GM19193 (cell line): Measurements from ENCODE around the gene BAK1.

ENCODE experiments used
- POLR2A ChIP-seq: IDR thresholded peaks from 4 replicates; pipeline ENCODE4 v1.6.1; 2011; ENCODE audit not compliant: insufficient read depth, insufficient read length; ENCODE audit errors: extremely low read depth

Gene BAK1

DNA sequence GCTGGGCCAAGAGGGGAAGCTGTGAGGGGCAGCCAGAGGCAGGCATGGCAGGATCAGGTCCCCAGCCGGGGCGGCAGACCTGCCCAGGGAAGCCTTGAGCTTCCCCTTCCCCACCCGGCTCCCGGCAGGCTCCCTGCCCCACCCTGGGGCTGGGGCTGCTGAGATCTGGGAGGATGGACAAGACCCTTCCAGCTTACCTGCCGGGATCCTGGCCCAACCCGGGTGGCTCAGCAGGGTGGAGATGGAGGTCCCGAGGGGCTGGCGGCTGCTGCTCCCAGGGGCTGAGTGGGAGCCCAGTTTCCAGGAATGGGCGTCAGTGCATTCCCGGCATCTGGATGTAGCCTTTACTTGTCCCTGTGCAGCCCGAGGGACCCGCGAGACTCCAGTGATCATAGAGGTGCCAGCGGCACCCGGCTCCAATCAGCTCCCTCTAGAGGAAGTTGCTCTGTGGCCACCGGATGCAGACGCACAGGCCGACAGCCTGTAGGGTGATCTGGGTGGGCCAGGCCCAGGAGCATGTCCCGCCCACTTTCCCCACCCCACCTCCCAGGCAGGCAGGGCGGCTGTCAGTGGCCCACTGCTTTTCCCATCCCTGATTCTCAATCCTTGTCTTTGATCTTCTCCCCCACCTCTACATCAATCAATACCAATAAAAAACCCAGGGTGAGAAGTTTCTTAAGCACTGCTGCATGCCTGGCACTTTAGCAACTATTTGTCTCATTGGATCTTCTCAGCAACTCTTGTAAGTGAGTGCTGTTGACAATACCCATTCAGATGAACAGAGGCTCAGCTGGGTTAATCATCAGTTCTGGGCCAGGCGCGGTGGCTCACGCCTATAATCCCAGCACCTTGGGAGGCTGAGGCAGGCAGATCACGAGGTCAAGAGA, at the start of gene BAK1:
BAK1 (minus strand) TSS at position 449 of the 887 bp plus-strand sequence. CDS start 2,672 bp downstream, outside the sequence.
- peak; percentile 76 for TF ChIP-seq POLR2A

DNA sequence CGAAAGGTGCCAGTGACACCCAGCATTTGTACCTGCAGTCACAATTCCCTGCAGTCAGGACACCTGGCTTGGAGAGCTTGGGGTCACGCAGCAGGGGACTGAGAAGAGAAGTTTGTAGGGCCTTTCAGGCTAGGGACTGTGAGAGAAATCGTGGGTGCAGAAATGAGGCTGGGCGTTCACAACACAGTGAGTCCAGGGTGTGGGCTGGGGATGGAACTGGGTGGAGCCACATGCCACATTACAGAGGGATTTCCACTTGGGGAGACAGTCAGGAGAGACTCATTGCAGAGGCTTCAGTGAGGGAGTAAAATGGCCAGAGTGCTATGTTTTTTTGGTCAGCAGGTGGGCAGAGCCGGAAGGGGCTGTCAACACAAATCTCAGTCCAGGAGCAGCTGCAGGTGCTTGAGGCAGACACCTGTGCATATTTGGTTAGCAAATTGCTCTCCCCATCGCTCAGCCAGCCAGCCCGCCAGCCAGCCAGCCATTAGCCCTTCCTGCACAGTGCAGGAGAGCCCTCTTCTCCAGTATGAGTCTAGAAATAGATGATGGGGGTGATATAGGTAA, 48.4 kb upstream of the BAK1 start:
- no peak for TF ChIP-seq POLR2A

DNA sequence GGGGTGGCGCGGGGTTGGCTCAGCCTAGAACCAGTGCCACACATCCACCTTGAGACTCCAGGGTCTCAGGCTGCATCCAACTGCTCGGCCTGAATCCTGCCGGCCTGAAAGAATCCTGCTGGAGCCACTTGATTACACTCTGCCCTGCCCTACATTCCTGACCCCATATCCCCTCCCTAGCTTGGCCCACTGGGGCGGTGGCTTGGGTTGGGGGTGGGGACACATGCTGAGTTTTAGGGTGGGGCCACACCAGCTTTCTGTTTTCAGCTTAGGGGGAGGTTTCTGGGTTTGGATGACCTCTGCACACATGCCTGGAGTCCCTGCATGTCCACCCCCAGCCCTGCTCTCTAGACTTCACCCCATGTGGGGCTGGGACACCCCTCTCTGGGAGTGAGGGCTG, 47.8 kb upstream of the BAK1 start:
- no peak for TF ChIP-seq POLR2A

DNA sequence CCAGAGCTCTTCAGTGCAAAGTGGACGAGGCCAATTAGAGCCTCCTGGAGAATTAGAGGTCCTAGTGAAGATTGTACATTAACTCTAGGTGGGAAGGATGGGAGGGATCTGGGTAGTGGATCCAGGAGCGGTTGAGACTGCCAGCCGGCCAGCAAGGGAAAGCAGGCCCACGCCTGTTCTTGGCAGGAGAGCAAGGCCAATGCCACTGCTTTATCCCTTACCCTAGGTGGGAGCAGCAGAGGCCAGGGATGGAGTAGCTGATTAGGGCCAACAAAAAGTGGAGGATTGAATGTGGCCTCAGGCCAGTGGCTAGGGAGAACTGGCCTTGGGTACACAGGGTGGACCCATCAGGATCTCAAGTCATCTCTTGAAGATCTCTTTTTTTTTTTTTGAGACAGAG, 44.8 kb upstream of the BAK1 start:
- TF ChIP-seq POLR2A, result no peak

DNA sequence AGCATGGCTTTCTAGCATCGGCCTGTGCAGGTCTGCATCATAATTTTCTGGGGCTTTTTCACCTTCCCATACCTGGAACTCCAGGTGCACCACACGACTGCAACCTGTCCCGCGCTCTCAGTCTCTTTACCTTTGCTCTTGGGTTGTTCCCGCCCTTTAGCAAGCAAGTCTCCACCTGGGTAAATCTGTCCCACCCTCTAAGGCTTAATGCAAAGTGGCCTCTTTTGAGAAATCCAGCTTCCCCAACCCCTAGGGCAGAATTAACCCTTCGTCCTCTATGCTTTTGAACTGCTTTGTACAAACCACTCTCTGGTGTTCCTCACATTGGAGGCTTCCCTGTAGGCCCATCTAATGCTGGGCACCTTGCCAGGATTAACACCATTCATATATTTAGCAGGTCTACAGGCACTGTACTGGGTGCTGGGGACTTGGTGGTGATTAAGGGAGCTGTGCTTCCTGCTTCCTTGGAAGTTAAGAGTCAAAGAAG, 43.9 kb upstream of the BAK1 start:
- no peak for TF ChIP-seq POLR2A

DNA sequence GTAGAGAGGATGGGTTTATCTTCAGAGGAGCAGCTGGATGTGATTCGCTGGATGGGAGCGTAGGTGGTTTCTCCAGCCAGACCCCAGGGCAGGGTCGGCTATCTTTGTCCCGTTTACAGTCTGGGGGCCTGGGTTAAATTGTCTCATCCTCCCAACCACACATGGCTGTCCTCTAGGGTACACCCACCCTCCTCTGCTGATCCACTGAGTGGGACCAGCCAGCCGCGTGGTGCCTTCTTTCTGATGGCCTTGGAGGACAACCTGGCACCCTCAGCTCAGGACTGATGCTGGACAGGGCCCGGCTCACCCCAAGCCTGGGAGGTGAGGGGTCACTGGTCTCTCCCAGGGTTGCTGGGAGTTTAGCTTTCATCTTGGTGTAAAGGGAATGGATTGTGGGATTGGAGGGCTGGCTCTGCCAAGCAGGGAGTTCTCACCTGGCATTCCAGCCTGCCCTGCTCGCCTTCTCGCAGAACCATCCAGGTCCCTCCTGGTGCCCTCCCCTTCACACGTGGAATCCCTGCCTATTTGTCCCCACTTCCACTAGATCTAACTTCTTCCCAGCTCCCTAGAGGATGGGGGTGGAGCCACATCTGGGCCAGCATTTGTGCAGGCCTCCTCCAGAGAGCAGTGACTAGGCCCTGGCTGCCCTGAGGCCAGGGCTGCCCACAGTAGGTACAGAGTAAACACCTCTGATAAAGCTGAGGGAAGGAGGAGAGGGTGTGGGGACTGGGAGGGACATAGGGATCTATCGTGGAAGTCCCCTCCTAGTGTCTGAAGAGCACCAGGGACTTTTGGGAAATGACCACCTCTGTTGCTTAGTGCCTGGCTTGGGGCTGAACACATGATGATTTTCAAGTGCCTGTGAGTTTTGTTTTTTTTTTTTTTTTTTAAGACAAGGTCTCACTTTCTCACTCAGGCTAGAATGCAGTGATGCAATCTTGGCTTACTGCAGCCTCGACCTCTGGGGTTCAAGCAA, 42.7 kb upstream of the BAK1 start:
- TF ChIP-seq POLR2A, result no peak

DNA sequence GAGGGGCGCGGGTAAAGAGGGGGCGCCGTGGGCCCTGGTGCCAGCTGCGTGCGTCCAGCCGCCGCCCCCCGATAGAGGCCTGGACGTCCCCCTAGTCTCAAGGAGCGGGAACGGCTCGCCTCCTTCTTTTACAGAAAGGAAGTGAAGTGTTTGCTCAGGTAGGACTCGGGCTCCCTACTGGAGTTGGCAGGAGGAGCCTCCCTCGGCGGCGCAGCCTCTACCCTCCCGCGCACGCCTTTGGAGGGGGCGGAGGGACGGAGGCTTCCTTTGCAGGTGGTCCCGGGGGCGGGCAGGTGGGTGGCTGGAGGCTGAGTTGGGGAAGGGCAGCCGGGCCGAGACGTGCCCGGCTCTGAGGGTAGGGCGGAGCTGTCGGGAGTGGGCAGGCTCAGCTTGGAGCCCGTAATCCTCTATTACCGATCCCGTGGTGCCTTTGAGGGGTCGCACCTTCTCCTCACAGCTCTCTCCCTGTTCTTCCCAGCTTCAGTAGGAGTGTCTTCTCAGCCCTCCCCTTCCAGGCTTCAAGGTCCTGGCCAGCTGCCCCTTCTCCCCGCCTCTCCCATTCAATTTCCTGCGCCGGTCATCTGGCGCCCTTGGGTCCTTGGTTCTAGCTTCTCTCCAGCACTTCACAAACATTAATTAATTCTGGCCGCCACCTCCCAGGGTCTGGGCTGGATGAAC, 41.8 kb upstream of the BAK1 start:
- no peak for TF ChIP-seq POLR2A

GRCh38 chr6:33620856-33621710, 41.0 kb upstream of the BAK1 start, which contains the start of gene ITPR3:
ITPR3 (plus strand) TSS chr6:33621322; CDS start chr6:33621603, 281 bp downstream.
- peak; percentile 64 for TF ChIP-seq POLR2A

GRCh38 chr6:33620158-33620855, 40.2 kb upstream of the BAK1 start:
- TF ChIP-seq POLR2A, result no peak

DNA sequence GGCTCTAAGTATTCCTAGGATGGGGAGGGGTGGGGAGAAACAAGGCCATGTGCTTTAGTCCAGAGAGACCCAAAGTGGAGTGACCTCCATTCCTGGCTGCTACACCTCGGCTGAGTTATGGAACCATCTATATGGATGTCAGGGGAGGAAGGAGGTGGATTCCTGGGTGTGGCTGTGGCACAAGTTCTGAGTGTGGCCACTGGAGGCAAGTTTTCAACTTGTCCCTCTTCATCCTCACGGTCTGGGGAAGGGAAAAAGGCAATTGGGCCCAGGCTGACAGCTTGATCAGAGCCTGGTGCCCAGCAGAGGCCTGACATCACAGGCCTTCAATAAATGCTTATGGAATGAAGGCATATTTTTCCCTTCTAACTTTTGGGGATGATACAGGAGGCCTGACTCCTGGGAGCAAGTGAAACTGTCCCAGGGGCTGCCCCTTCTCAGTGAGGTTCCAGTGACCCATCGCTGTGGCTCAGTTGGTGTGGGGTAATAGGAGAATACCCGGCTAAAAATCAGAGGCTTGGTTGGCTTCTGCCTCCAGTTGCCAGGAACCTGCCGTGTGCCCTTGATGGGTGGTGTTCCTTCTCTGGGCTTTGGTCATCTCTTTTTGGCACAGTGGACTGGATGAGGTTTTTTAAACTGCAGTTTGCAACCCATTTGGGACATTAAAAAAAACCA, 39.2 kb upstream of the BAK1 start:
- TF ChIP-seq POLR2A, result no peak

DNA sequence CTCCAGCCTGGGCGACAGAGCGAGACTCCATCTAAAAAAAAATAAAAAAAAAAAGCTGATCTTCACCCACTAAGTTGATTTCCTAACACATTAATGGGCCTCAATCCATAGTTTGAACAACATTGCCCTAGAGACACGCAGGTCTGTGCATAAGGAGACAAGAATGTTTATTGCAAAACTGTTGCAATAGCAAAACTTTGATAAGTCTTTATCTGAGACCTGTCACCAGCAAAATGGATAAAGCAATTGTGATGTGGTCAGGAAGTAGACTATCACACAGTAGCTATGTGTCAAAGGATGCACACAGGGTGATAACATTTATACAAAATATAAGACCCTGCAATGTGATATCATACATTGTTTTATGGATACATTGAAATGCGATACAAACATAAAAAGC, 36.8 kb upstream of the BAK1 start:
- no peak for TF ChIP-seq POLR2A

- TF ChIP-seq POLR2A, result no peak
Observed at GRCh38 chr6:33616113-33616512, 36.0 kb upstream of the BAK1 start.
